Measurements from ENCODE around the gene DAZAP1.

- TF ChIP-seq, protein P1, sequence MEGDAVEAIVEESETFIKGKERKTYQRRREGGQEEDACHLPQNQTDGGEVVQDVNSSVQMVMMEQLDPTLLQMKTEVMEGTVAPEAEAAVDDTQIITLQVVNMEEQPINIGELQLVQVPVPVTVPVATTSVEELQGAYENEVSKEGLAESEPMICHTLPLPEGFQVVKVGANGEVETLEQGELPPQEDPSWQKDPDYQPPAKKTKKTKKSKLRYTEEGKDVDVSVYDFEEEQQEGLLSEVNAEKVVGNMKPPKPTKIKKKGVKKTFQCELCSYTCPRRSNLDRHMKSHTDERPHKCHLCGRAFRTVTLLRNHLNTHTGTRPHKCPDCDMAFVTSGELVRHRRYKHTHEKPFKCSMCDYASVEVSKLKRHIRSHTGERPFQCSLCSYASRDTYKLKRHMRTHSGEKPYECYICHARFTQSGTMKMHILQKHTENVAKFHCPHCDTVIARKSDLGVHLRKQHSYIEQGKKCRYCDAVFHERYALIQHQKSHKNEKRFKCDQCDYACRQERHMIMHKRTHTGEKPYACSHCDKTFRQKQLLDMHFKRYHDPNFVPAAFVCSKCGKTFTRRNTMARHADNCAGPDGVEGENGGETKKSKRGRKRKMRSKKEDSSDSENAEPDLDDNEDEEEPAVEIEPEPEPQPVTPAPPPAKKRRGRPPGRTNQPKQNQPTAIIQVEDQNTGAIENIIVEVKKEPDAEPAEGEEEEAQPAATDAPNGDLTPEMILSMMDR (conservative IDR thresholded peaks at IDR 0.05), result no peak
- no peak for TF ChIP-seq EZH2 (IDR thresholded peaks at IDR 0.05; ENCODE audit: low read depth)
These were observed 15.0 kb upstream of the DAZAP1 start for GRCh38 chr19:1392407-1392806.

Data from PC-9 (cell line).